HG03139 (cell line): ENCODE data around the gene NHLRC4.

Experiments used
- ATAC-seq: cut with Tn5 transposase; IDR thresholded peaks from one replicate; pipeline ENCODE4 v1.9.1; 2021; ENCODE audit not compliant: unreplicated experiment

The NHLRC4 gene

GRCh38 chr16:565419-566330 lies 1.1 kb upstream of the NHLRC4 start:
- ATAC-seq: no peak

- no peak for ATAC-seq
These were observed 810 bp downstream of the NHLRC4 start for GRCh38 chr16:567373-568256.

- ATAC-seq: no peak
These were observed 1.8 kb downstream of the NHLRC4 start for GRCh38 chr16:568401-569258.

- peak; percentile 43 for ATAC-seq
These were observed 2.8 kb downstream of the NHLRC4 start, which contains the start of gene PIGQ for GRCh38 chr16:569445-570254. TSS of gene PIGQ (plus strand) at chr16:569968. CDS start at chr16:574075, 4,107 bp downstream.

- ATAC-seq: no peak
These were observed 6.3 kb downstream of the NHLRC4 start for GRCh38 chr16:572865-573650.

GRCh38 chr16:574021-574760 lies 7.4 kb downstream of the NHLRC4 start:
- no peak for ATAC-seq

- no peak for ATAC-seq
These were observed 8.8 kb downstream of the NHLRC4 start for GRCh38 chr16:575354-576196.

- no peak for ATAC-seq
These were observed 9.5 kb downstream of the NHLRC4 start for GRCh38 chr16:576197-576822.

GRCh38 chr16:576823-577201 lies 10.0 kb downstream of the NHLRC4 start:
- ATAC-seq: no peak

GRCh38 chr16:577796-578195 lies 11.0 kb downstream of the NHLRC4 start:
- no peak for ATAC-seq

- no peak for ATAC-seq
These were observed 11.5 kb downstream of the NHLRC4 start for GRCh38 chr16:578232-578869.

- no peak for ATAC-seq
These were observed 12.1 kb downstream of the NHLRC4 start for GRCh38 chr16:578870-579405.

GRCh38 chr16:580141-580945 lies 13.5 kb downstream of the NHLRC4 start:
- ATAC-seq: no peak

GRCh38 chr16:580946-581498 lies 14.2 kb downstream of the NHLRC4 start:
- ATAC-seq: no peak

GRCh38 chr16:582218-582613 lies 15.4 kb downstream of the NHLRC4 start:
- ATAC-seq: no peak
